Measurements from ENCODE around the gene ADRM1.

GRCh38 chr20:62327726-62328495, 25.1 kb downstream of the ADRM1 start:
- TF ChIP-seq POLR2AphosphoS5 (IDR thresholded peaks at IDR 0.05) (no peak), CTCF (IDR thresholded peaks at IDR 0.05 in 8 of 11, conservative IDR thresholded peaks at IDR 0.05 in 3 of 11) (no peak), POLR2A (IDR thresholded peaks at IDR 0.05) (no peak)

Measured in spleen (tissue), 7 donors.